OCI-LY7 (cell line): ENCODE data around the gene MEAF6.
"Not testable (repeated sequence)": the region's sequence is repeated elsewhere in the genome, so short reads cannot be mapped to it uniquely, and the experiment has no call there.

ENCODE experiments used
- EZH2phosphoT487 ChIP-seq: fragments of 200-600 bp; sonication (generic); IDR thresholded peaks from 2 replicates; pipeline ENCODE4 v1.6.1; 2018; ENCODE audit warnings: low read depth, borderline replicate concordance, mild to moderate bottlenecking, mixed run types, antibody characterized with exemption, low read length, moderate library complexity, mixed read lengths
- TF ChIP-seq, protein P1 (sequence below): fragments of 200-600 bp; sonication (generic); conservative IDR thresholded peaks from 2 replicates; pipeline ENCODE4 v1.5.1; 2014; ENCODE audit warnings: mild to moderate bottlenecking, antibody characterized with exemption, low read length, moderate library complexity, mixed read lengths

DNA sequence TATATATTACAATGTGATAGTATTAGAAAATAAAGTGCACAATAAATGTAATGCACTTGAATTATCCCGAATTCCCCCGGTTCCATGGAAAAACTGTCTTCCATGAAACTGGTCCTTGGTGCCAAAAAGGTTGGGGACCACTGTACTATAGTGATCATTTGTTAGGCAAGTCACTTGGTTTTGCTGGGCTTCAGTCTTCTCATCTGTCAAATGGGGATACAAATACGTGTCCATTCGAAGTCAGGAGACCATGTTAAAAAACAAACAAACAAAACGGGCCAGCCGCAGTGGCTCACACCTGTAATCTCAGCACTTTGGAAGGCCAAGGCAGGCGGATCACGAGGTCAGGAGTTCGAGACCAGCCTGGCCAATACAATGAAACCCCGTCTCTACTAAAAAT lies 24.6 kb upstream of the MEAF6 start:
- TF ChIP-seq, protein P1, sequence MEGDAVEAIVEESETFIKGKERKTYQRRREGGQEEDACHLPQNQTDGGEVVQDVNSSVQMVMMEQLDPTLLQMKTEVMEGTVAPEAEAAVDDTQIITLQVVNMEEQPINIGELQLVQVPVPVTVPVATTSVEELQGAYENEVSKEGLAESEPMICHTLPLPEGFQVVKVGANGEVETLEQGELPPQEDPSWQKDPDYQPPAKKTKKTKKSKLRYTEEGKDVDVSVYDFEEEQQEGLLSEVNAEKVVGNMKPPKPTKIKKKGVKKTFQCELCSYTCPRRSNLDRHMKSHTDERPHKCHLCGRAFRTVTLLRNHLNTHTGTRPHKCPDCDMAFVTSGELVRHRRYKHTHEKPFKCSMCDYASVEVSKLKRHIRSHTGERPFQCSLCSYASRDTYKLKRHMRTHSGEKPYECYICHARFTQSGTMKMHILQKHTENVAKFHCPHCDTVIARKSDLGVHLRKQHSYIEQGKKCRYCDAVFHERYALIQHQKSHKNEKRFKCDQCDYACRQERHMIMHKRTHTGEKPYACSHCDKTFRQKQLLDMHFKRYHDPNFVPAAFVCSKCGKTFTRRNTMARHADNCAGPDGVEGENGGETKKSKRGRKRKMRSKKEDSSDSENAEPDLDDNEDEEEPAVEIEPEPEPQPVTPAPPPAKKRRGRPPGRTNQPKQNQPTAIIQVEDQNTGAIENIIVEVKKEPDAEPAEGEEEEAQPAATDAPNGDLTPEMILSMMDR: not testable (repeated sequence)
- not testable (repeated sequence) for TF ChIP-seq EZH2phosphoT487
